GM18870 (cell line): ENCODE results near the gene NLRP8.
"Not testable (repeated sequence)": the region's sequence is repeated elsewhere in the genome, so short reads cannot be mapped to it uniquely, and the experiment has no call there.

Source experiments
- ATAC-seq: cut with Tn5 transposase; IDR thresholded peaks from one replicate; pipeline ENCODE4 v1.9.1; 2021; ENCODE audit warnings: moderate library complexity; ENCODE audit not compliant: unreplicated experiment

NLRP8 gene

DNA sequence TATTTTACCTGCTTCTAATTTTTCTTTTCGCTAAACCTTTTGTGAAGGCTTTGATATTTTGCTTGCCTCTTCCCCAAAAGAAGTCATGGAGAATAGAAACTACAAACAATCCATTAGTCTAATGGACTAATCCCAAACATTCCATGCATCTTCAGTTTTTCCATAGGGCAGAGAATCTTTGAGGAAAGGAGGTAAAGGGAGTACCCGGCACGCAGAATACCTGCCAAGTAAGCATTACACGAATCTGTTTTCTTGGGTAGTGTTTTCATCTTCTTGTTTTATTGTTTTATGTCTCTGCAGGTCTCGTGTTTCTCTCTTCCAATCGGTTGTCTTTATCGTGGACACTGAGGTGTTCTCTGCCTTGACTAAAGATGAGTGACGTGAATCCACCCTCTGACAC lies at the start of gene NLRP8:
NLRP8 (plus strand) TSS at position 301 of the 400 bp plus-strand sequence.
- no peak for ATAC-seq

GRCh38 chr19:55898911-55899310 lies 48.7 kb upstream of the NLRP8 start:
- ATAC-seq, result no peak

- ATAC-seq, result no peak
These were observed 46.1 kb upstream of the NLRP8 start for GRCh38 chr19:55901369-55902079.

DNA sequence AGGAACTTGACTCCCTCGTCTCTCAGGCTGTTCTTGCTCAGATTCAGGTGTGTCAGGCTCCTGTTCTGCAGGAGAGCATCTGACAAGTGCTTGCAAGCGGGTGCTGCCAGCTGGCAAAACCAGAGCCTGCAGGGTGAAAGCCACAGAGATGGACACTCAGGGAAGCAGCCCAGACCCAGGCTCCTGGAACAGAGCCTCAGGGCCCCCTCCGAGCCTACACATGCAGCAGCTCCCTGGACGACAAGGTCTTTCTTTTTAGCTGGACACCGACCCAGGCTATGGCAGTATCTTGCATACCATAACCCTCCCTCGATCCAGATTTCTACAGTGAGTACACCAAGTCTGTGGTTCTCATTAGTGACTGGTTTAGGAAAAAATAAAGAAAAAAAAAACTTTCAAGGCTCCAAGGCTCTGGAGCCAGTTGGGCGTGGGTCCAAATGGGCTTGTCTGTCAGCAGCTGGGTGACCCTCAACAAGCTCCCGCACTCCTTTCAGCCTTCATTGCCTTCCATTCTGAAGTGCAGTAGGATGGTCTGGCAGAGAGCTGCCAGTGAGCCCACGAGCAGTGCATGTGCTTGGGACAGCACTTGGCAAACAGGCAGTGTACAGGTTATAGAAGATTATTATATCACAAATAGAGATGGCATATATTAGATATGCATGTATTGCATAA lies 45.4 kb upstream of the NLRP8 start:
- no peak for ATAC-seq

DNA sequence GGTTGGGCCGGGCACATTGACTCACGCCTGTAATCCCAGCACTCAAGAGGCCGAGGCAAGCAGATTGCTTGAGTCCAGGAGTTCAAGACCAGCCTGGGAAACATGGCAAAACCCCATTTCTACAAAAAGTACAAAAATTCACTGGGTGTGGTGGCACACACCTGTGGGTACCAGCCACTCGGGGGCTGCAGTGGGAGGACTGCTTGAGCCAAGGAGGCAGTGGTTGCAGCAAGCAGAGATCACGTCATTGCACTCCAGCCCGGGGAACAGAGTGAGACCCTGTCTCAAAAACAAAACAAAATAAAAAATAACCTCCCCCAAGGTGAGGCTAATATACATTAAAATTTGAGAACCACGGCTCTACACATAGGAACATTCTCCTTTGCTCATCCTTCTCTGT lies 40.3 kb upstream of the NLRP8 start:
- no peak for ATAC-seq

DNA sequence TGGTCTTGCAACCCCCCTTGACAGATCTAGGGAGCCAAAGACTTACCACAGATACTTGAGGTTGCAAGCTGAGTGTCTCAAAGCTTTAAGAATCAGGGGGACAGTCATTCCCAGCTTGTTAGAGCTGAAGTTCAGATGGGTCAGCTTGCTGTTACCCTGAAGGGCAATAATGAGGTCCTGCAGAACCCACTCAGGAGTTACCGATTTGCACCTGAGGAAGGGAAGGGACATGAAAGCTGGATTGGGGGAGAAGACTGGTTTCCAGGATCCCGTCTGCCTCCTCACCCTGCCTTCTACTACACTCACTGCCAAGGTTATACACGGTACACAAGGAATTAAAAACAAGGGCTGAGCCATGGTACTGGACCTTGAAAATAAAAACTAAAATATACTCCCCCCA lies 39.9 kb upstream of the NLRP8 start:
- no peak for ATAC-seq

- ATAC-seq, result no peak
These were observed 37.8 kb upstream of the NLRP8 start for GRCh38 chr19:55909801-55910200.

GRCh38 chr19:55912916-55913315 lies 34.7 kb upstream of the NLRP8 start:
- ATAC-seq, result no peak

DNA sequence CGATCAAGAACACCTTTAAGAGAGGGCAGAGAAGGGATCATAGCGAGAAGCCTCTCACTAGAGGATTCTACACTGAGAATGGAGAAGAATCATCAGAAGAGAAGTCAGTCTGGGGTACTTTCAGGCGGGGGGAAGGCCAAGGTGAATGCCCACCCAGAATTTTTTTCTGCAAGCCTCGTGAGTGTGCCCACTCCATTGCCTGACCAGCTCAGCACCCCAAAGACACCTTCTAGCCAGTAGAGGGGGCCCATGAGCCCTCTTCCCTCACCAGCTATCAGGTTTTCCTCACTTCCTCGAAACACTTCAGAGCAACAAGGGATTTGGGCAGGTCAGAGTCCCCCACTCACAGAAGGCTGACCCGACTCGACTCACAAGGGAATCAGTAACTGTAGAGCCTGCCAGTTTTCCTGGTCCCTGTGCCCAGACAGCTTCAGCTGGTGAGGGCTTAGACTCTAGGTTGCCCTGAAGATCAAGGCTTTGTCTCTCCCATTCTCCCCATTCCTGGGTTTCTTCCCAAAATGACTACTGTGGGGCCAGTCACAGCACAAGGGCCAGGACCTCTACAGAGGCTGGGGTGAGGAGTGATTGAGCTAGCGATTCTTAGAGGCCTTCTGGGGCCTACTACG lies 33.9 kb upstream of the NLRP8 start:
- ATAC-seq, result no peak

DNA sequence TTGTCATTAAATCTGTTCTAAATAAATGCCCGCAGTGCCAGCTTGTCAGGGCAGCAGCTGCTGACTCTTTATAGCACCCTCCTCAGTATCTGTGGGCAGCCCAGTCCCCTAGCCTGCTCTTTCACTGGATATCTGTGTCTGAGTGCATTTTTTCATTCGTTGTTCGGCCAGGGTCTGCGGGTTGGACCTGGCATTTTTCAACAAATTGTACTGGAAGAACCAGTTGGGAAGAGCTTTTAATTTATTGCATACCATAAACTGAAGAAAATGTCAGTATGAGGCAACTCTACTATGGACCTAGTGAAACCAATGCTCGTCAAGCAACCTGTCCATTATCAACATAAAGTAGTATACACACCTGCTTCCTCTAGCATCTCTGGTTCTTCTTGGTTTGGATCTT lies 24.1 kb upstream of the NLRP8 start:
- ATAC-seq, result no peak

- no peak for ATAC-seq
These were observed 19.6 kb upstream of the NLRP8 start for GRCh38 chr19:55927991-55928390.

GRCh38 chr19:55929258-55929657 lies 18.4 kb upstream of the NLRP8 start:
- not testable (repeated sequence) for ATAC-seq

DNA sequence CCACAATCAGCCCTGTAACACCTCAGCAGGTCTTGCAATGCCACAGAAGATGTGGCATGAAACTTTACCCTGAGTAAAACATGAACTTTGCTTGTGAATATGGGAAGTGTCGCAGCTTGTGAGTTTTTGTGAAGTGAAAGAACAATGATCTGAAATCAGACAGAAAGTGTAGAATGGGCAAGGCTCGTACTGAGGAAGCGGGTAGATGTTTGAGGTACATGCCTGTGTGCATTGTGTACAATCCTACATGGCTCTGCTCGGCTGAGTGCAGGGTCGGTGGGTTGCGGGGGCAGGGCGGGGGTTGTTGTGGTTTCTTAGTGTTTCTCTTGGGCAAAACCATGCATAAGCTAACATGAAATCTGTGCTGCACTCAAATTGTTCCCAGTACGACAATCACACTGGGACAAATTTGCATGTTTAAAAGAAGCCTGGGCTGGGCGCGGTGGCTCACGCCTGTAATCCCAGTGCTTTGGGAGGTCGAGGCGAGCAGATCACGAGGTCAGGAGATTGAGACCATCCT lies 16.6 kb upstream of the NLRP8 start:
- no peak for ATAC-seq

GRCh38 chr19:55931936-55932386 lies 15.7 kb upstream of the NLRP8 start, which contains the start of gene NLRP13:
Gene NLRP13, minus strand, starts transcription at chr19:55932336. Its CDS starts 25 bp downstream, at chr19:55932311.
- ATAC-seq, result no peak

- ATAC-seq, result no peak
These were observed 12.4 kb upstream of the NLRP8 start for GRCh38 chr19:55935206-55935605.

DNA sequence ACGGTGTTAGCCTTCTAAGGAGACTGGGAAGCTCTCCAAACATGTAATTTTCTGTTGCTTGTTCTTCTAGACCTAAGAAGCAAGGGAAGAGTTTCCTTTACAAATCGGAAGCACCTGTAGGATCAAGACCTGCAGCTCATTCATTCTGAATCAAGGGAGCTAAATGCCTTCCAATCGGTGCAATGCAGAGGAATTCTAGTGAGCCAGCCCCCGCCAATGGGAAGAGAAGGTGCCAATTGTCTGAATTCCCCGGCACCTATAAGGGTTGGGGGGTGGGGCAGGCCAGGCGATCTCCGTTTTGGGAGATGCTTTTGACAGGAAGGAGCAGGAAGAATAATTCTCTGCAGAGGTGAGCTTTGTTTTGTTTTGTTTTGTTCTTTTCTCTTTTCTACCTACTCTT lies 8.4 kb upstream of the NLRP8 start:
- no peak for ATAC-seq

- no peak for ATAC-seq
These were observed 7.3 kb upstream of the NLRP8 start for GRCh38 chr19:55940306-55940705.

DNA sequence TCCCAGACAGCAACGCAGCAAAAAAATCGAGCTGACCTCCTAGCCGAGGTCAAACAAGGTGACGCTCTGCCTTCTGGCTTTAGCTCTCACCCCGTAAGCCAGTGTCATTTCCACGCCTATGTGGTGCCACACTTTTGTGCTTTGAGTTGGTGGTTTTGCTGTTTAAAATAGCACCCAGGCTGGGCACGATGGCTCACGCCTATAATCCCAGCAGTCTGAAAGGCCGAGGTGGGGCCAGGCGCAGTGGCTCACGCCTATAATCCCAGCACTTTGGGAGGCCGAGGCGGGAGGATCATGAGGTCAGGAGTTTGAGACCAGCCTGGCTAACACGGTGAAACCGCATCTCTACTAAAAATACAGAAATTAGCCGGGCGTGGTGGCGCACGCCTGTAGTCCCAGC lies 2.9 kb downstream of the NLRP8 start:
- ATAC-seq, result not testable (repeated sequence)

DNA sequence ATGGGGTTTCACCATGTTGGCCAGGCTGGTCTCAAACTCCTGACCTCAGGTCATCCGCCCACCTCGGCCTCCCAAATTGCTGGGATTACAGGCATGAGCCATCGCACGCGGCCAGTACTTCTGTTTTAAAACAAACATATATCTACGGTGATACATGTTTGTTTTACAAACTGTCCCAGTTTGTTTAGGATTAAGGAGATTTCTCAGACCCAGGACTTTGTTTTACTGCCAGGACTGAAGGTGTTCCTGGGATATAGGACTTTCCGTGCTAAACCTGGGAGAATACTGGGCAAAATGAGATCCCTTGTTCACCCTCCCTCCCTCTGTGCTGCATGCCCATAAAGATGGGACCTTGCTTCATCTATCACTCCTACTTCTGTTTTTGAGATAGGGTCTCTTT lies 8.8 kb downstream of the NLRP8 start:
- ATAC-seq, result no peak

DNA sequence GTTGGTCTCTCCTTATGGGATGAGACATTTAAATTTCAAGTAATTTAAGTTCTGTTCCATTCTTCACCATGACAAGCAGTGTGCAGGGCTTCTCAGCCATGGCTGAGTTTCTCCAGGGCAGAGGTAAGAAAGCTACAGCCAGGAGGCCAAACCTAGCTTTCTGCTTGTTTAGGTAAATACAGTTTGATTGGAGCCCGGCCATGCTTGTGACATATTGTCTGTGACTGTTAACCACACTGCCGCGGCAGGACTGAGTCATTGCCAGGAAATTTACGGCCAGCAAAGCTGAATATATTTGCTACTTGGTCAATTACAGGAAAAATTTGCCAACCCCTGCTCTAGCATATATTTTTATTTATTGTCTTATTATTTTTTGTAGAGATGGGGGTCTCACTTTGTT lies 10.7 kb downstream of the NLRP8 start:
- ATAC-seq, result no peak

DNA sequence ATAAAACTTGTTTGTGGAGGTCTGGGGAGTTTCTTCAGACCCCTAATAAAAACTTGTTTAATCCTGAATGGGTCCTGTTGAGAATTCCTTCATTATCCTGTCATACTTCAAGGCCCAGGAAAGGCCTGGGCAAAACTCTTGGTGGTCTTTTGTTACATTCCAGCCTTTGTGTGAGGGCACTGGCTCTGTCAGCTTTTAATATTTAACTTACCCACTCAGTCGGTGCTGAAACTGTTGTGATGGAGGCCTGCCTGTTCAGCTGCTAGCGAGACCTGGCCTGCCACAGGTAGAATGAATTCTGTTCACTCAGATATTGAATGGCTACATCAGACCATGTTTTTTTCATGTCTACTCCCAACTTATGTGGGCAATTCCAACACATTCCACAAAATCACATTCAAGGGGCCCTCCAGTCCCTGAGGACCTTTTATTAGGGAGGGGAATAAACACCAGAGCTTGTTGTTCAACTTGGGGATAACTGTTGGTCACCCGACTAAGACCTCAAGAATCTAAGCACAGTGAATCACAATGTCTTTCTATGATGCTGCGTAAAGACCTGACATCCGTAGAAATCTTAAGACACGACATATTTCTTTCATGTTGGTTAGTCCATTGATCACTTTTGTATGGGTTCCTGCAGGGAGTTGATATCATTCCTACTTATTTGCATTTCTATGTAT lies 12.5 kb downstream of the NLRP8 start:
- ATAC-seq, result no peak
